Ovary (tissue), 3 donors: ENCODE results near the gene AURKA.

ENCODE experiments used
- EP300 ChIP-seq: sonication (generic); formaldehyde crosslinking; IDR thresholded peaks from one replicate; pipeline ENCODE4 v1.6.1; 2017; ENCODE audit warnings: antibody characterized with exemption
- POLR2A ChIP-seq: fragments of 450-650 bp; IDR thresholded peaks from one replicate; pipeline ENCODE4 v1.6.1; 2017; ENCODE audit warnings: antibody characterized with exemption, mild to moderate bottlenecking, moderate library complexity
- TF ChIP-seq, protein P1 (sequence below), 3 donors: fragments of 450-650 bp in 2 of 3; fragments of 200-600 bp in 1 of 3; IDR thresholded peaks; one replicate each; pipeline versions ENCODE4 v1.5.1 to v1.8.0; 2016 to 2022; ENCODE audit warnings: antibody characterized with exemption in 3 of 3, mild to moderate bottlenecking in 1 of 3
- donor health status: DM: no; HTN: no; CAD: no.

DNA sequence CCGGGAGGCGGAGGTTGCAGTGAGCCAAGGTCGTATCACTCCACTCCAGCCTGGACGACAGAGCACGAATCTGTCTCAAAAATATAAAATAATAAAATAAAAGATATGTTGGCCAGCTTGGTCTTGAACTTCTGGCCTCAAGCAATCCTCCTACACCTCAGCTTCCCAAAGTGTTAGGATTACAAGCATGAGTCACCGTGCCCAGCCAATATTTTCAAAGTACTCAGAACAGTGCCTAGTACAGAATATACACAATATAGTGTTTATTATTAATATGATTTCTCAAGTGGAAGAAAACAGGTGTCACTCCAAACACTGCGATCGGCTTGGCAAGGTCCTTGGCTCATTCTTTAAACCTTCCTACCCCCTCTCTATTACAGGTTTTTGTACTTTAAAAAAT is 30.1 kb downstream of the AURKA start:
- TF ChIP-seq, protein P1, sequence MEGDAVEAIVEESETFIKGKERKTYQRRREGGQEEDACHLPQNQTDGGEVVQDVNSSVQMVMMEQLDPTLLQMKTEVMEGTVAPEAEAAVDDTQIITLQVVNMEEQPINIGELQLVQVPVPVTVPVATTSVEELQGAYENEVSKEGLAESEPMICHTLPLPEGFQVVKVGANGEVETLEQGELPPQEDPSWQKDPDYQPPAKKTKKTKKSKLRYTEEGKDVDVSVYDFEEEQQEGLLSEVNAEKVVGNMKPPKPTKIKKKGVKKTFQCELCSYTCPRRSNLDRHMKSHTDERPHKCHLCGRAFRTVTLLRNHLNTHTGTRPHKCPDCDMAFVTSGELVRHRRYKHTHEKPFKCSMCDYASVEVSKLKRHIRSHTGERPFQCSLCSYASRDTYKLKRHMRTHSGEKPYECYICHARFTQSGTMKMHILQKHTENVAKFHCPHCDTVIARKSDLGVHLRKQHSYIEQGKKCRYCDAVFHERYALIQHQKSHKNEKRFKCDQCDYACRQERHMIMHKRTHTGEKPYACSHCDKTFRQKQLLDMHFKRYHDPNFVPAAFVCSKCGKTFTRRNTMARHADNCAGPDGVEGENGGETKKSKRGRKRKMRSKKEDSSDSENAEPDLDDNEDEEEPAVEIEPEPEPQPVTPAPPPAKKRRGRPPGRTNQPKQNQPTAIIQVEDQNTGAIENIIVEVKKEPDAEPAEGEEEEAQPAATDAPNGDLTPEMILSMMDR (IDR thresholded peaks at IDR 0.05), result no peak
- TF ChIP-seq EP300 (no peak), POLR2A (no peak)
